GM13977 (cell line): ENCODE measurements around the gene UMAD1.
"Not testable (repeated sequence)": the region's sequence is repeated elsewhere in the genome, so short reads cannot be mapped to it uniquely, and the experiment has no call there.

Experiments used
- DNase-seq: peaks from one replicate; pipeline ENCODE4 v3.0.0; 2012; ENCODE audit warnings: low spot score
- in situ Hi-C: fragments of 300-500 bp; cut with MboI; formaldehyde crosslinking; loops from one replicate; pipeline ENCODE4 v1.12.0; 2022; ENCODE audit warnings: low sequenced_read_pairs, low pct_unique_long_range_greater_than_20kb, mixed read lengths, inconsistent platforms; ENCODE audit not compliant: unreplicated experiment
- TF ChIP-seq, protein P1 (sequence below): IDR thresholded peaks from 2 replicates; pipeline ENCODE4 v1.5.1; 2012; ENCODE audit warnings: mild to moderate bottlenecking, control low read depth; ENCODE audit not compliant: insufficient read depth; ENCODE audit errors: extremely low read depth, missing control alignments

The UMAD1 gene

GRCh38 chr7:7815395-7815794 lies 174.8 kb downstream of the UMAD1 start:
- TF ChIP-seq, protein P1, sequence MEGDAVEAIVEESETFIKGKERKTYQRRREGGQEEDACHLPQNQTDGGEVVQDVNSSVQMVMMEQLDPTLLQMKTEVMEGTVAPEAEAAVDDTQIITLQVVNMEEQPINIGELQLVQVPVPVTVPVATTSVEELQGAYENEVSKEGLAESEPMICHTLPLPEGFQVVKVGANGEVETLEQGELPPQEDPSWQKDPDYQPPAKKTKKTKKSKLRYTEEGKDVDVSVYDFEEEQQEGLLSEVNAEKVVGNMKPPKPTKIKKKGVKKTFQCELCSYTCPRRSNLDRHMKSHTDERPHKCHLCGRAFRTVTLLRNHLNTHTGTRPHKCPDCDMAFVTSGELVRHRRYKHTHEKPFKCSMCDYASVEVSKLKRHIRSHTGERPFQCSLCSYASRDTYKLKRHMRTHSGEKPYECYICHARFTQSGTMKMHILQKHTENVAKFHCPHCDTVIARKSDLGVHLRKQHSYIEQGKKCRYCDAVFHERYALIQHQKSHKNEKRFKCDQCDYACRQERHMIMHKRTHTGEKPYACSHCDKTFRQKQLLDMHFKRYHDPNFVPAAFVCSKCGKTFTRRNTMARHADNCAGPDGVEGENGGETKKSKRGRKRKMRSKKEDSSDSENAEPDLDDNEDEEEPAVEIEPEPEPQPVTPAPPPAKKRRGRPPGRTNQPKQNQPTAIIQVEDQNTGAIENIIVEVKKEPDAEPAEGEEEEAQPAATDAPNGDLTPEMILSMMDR: no peak
- no peak for DNase-seq
- in situ Hi-C loops: no loop called here

- in situ Hi-C loops: no loop called here
- peak; percentile 17 for DNase-seq
- TF ChIP-seq, protein P1: no peak
Measured at GRCh38 chr7:7816084-7816483, 175.5 kb downstream of the UMAD1 start.

- DNase-seq: no peak
- in situ Hi-C loops: no loop called here
- TF ChIP-seq, protein P1: no peak
Measured at GRCh38 chr7:7816816-7817536, 176.4 kb downstream of the UMAD1 start.

GRCh38 chr7:7817748-7818147 lies 177.2 kb downstream of the UMAD1 start:
- TF ChIP-seq, protein P1: no peak
- no peak for DNase-seq
- in situ Hi-C loops: no loop called here

- in situ Hi-C loops, DNase-seq: not testable (repeated sequence)
Measured at GRCh38 chr7:7818179-7818578, 177.6 kb downstream of the UMAD1 start.

DNA sequence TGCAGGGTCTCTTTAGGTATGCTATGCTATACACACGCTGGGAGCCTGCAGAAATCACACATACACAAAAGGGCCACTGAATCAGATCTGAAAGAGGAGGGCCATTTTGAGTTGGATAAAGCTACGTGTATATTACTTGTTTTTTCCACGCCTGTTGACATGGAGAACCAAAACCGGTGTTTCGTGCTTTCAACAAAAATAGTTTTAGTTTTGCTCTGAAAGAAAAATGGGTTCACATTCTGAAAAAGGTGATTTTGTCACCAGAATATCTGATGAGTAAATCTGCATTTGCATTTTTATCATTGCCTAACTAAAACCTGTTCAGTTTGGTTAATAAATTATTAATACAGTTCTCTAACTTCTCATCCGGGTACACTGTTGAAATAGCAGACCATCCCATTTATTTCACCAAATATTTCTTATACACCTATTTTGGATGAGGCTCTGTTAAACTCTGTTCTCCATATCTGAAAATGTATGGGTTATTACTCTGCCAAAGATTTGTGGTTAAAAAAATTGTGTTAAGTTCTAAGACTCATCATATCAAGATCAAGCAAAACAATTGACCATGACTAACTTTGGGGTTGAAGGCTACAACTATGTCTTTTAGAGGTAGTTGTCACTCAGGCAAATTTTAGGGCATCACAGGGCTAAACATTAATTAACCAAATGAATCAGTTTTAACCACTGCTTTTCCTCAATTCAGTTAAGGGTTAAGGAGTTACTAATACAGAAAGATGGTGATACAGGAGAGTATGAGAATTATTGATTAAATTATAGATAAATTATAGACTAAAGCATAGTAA lies 179.1 kb downstream of the UMAD1 start:
- TF ChIP-seq, protein P1: no peak
- DNase-seq: no peak
- in situ Hi-C loops: no loop called here

- in situ Hi-C loops: no loop called here
- DNase-seq: no peak
- TF ChIP-seq, protein P1: no peak
Measured at GRCh38 chr7:7820409-7820808, 179.9 kb downstream of the UMAD1 start.
